CD4-positive, alpha-beta T cell treated with Interleukin-4 for 1 hour (primary cell): ENCODE measurements around the gene COL27A1.

Experiments
- DNase-seq, 2 donors: peaks; one replicate each; pipeline ENCODE4 v3.0.0-alpha.2; 2020 to 2022

The COL27A1 gene

DNA sequence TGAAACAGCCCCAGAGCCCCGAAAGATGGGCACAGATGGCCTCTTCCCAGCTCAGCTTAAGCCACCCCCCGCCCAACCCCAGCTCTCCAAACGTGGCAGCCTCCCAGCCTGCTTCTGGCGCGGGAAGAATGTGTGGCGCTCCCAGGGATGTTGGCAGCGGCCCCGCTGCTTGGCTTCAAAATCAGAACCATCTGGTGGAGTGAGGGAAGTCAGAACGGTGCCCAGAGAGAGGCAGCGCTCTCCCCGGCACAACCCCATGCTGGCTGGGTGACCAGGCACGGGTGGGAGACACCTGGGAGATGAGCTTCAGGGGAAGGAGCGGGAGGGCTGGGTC, 94.9 kb downstream of the COL27A1 start:
- DNase-seq = no peak

DNA sequence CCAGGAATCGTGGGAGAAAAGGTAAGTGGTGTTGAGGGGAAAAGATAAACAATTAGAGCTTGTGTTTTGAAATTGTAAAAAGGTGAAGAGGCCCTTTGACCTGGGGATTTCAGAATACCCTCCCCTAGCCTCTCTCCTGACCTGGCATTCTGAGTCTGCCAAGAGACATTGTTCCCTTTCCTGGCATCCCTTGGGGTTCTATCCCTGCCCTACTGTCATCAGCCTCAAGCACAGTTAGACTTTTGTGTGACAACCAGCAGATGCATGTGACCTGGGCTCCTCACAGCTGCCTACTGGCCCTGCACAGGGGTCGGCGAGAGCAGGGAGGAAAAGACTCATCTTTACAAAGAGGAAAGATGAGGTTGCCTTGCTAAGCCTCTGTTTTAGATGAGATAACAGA, 95.3 kb downstream of the COL27A1 start:
- no peak for DNase-seq

DNA sequence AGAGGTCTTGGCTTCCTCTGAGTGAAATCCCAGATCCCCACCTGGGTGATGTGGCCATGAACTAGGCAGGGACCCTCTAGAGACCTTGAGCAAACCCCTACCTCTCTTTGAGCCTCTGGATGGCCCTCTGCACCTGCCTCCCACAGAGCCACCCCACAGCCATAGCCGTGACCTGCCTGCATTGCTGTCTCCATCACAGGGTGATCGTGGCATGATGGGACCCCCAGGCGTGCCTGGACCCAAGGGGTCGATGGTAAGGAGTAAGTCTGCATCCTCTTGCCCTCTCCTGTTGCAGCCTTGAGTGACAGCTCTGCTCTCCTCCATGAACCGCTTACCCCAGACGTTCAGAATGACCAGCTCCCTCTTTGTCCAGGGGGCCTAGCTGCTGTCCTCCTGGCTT, 97.1 kb downstream of the COL27A1 start:
- DNase-seq = no peak

DNA sequence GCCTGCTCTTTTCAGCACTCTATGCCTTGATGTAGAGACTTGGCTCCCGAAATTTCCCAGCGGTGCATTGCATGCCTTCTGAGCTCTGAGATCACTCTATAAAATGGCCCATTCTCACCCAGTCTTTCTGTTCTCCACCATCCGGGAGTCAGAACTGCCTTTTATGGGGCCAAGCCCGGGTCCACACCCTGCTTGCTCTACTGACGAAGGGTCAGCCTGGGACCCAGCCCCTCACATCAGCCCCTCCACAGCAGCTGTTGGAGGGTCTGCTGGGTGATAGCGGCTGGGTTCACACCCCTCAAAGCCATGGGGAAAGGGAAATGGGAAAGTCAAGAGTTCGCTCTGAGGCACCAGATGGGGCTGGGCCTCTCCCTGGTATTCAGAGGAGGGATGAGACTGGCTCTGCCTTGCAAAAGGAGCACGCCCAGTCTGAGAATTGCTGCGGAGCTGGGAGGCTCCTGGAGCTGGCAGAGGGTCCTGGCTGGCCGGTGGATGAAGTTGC, 101.5 kb downstream of the COL27A1 start:
- DNase-seq = no peak

DNA sequence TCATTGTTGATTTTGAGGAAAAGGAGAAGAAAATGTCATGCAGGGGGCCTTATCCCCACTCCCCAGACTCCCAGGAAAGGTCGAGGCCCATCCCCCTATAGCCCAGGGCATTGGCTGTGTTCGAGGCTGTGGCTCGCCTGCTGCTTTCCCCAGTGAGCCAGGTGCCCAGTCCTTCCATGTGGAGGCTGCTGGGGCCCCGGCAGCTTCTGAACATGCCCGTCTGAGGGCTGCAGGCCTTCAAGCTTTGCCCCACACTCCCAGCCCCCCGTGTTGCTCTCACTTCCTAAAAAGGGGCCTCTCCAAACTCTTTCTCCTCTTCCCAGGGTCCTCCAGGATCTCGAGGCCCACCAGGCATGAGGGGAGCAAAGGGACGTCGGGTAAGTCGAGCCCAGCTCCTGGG, 102.9 kb downstream of the COL27A1 start:
- DNase-seq = no peak

DNA sequence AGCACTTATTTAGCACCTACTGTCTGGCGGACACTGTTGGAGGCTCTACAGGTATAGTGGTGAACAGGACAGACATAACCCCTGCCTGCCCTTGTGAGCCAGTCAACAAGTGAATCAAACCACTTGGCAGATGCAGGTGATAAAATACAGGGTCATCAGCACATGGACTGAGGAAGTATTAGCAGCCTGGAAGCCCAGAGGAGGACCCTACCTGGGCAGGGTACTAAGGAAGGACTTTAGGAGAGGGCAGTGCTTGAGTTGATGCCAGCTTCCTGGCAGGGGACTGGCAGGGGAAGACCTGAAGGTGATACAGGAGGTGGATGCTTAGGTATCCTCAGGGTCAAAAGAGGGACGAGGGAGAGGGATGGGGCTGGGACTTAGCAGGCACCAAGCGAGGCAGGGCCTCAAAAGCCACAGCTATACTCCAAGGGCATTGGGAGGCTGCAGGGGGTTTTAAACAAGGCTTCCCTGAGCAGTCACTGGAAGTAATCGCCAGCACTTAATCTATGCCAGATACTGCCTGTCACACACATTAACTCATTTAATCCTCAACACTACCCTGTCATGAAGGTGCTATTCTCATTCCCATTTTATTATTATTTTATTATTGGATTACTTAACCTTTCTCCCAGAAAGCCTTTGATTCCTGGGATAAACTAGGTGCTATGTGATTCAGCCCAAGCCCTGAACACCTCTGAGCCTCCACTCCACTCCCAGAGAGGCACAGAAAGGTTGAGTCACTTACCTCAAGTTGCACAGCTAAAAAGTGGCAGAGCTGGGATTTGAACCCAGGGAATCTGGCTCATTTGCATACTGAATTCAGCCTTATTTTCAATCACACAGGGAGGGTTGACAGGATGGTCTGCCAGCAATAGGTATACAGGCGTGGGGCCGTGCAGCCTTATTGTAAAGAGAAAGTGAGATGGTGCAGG, 103.8 kb downstream of the COL27A1 start:
- DNase-seq = no peak

DNA sequence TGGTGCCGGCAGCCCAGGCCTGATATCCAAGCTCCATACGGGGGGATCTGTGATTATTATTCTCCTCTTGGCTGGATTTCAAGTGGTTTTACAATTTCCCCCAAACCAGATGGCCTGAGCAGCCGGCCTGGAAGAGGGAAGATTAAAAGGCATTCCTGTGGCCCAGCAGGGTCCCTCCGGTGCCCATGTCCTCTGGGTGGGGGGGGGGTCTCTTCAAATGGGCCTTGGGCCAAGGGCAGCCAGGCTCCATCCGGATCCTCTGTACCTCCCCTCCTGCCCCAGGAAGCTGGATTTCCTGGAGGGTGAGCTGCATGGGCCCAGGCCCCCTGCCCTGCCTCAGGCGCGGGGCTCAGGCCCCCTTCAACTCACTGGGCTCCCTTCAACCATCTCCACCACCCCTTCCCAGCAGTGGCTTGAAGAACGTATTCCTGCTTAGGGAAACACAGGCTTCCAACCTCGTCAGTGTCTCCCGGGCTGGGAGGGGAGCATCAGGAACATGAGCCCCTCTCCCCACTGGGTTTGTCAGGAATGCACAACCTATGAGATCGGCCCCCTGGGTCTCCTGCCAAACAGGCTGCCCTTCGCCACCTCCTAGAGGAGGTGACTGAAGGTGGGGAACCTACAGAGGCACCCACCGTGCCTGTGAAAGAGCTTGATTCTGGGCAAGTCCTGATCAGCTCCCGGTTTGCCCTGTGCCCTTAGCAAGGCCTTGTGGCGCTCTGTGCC, 104.6 kb downstream of the COL27A1 start:
- DNase-seq = no peak

DNA sequence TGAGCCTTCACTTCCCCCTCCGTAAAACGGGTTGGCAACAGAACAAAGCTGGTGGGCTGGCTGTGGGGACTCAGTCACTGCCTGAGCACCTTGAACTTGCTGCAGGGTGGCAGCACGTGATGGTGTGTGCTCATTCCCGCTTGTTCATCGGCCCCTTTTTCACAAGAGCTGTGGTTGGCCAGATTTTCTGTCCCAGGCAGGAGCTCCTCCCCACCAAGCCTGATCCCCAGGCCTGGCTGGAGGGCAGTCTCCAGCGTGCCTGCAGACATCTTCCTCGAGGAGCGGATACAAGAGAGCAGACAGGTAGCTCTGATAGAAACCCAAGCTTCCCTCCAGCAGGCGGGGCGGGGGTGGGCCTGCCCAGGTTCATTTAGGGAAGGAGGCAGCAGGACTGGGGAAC, 105.7 kb downstream of the COL27A1 start:
- no peak for DNase-seq

DNA sequence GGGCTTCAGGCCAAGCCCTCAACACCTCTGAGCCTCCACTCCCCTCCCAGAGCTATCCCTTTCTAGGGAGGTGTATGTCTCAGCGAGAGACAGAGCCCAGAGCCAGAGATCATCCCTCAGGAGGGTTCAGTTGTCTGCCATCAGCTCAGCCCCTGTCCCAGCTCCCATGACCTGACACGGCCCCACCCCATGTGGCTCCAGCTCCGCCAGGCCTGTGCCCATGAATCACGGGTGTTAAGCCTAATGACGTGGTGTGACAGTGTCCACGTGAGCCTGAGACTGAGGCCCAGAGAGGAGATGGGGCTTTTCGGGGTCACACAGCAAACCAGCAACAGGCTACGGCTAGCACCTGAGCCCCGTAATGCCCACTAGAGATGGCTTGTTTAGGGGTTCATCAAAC, 106.7 kb downstream of the COL27A1 start:
- no peak for DNase-seq

DNA sequence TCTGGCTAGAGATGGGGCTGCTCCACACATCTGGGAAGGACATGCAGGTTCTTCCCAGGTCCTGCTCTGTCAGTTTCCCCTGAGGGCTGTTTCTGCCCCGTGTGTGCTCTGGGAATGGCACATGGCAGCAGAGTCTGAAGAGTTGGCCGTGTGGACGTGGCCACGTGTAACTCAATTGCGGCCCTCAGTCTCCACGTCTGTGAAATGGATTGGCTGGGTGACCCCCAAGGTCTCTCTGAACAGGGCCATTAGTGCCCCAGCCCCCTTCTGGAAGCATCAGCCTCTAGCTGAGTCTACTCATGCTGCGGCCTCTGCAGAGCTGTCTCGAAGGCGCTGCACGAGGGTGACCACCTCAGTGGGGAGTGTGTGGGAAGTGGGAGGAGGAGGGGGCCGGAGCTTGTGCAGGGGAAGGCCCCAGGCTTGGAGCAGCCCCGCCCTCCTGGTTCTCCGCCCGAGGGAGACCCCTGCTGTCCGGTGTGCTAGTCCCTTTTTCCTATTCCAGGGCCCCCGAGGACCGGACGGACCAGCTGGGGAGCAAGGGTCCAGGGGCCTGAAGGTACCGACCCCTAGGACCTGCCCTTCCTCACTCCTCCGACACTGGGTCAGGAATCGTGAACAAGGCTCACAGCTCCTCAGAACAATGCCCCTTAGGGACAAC, 108.6 kb downstream of the COL27A1 start:
- DNase-seq = no peak

DNA sequence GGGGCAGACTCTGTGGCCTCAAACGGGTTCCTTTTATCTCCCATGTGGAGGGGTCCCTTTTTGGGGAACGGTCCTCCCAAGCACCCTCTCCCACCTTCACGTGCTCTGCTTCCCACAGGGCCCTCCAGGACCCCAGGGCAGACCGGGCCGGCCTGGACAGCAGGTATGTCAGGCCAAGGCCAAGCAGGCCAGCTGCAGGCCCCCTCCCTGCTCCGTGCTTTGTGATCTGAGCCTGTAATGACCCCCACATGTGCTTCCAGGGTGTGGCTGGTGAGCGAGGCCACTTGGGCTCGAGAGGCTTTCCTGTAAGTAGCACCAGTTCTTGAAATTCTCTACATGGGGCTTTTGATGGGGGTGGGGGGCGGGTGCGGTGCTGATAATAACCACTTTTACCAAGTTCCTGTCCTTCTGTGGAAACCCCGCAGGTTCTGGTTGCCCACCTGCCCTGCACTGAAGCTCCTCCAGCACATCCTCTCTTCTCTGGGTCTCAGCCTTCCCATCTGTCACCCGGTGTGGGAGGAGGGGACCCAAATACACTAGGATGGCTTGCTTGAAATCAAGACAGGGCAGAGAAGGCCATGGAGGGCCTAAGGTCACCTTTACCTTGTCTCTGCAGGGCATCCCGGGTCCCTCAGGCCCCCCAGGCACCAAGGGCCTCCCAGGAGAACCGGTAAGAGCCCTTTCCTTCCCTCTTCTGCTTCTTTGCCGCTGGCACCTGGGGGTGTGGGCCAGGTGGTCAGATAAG, 109.6 kb downstream of the COL27A1 start:
- no peak for DNase-seq

DNA sequence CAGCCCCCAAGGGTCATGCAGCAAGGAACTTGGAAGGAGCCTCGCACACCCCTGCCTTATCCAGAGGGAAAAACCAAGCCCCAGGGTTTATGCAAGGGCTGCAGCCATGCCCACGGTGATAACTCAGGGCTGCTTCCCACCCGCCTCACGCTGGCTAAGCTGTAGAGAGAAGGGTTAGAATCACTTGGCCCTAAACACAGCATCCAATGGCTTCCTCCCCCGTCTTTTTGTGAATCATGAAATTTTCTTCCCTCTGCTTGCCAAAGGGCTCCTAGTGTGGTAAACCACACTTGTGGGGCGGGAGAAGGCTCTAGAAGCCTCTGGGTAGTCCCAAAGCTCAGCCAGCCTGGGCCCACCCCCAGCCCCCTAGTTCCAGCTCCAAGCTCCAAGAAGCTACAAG, 111.6 kb downstream of the COL27A1 start:
- no peak for DNase-seq

DNA sequence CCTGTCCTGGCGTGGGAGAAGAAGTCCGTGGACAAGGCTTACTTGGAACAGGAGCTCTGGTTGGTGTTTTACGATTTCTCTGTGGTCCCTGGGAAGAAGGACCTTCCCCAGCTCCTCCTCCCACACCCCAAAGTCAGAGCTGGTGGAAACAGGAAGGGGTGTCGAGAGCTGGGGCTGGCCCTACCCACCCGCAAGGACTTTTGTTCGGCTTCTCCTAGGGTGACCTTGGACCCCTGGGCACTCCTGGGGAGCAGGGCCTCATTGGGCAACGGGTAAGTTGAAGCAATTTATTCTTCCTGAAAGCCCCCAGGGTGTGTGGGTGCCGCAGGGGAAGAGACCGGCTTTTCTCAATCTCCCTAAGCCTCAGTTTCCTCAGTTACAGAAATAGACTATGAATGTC, 113.7 kb downstream of the COL27A1 start:
- no peak for DNase-seq

DNA sequence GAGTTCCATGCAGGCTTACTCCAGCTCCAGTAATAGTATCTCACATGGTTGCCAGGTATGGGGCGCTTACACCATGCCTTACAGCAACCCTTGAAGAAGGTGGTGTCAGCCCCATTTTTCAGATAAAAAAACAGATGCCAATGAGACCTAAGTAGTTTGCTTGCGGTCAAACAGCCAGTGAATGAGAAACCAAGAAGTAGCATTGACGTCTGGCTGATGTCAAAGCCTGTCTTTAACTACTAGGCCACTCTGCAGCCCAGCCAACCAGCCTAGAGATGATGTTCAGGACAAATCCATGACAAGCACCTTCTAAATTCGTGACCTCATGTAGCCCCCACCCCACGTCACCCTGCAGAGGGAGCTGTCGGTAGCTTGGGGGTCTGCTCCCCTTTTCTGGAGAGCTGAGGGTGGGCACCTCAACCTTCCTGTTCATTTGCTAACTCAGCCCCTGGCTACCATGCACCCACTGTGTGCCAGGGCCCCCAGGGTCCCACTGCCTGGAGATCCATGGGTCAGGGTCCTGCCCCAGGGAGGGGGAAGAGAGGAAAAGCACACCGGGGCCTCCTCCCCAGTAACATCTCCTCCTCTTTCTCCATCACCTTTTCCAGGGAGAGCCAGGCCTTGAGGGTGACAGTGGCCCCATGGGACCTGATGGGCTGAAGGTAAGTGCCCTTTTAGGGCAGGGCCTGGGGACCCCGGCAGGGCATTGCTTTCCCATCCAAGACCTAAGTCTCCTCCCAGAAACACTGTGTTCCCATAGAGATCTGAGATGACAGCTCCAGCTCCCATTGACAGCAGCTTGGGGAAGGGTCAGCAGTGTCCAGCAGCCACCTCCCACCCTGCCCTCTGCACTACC, 115.0 kb downstream of the COL27A1 start:
- DNase-seq = no peak

DNA sequence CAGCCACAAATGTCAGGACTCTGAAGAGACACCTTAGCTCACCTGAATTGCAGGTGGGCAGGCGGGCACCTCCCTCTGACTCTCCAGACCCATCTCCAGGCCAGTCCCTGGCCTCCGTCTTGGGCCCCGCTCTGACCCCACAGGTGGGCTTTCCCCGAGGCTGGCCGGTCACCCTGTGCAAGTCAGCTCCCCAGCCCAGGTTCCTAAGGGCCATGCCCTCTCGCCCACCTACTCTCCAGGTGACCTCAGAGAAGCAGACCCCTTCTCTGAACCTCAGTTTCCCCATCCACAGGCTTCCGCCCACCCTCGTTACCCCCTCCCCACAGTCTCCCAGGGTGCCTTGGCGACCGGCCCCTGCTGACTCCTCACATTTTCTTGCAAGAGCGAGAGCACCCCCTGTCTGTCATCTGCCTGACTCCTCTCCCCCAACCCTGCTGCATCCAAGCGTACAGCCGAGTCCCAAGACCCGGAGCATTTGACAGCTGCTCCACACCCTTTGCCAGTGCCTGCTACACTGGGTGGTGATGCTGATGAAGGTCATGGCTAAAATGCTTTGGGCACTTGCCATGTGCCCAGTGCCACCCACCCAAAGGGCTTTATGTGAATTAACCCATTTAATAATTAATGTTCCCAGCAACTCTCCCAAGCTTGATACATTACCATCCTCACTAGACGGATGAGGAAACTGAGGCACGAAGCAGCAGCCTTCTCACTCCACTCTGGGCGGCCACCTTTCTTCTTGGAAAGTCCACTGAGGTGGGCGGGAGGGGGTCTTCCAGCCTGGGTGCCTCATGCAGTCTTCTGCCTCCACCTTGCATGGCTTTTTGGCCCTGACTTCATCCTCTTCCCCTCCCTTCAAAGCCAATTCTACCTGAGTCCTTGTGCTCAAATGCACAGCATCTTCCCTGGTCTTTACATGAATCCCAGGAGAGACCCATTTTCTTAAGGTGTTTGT, 116.5 kb downstream of the COL27A1 start:
- no peak for DNase-seq

DNA sequence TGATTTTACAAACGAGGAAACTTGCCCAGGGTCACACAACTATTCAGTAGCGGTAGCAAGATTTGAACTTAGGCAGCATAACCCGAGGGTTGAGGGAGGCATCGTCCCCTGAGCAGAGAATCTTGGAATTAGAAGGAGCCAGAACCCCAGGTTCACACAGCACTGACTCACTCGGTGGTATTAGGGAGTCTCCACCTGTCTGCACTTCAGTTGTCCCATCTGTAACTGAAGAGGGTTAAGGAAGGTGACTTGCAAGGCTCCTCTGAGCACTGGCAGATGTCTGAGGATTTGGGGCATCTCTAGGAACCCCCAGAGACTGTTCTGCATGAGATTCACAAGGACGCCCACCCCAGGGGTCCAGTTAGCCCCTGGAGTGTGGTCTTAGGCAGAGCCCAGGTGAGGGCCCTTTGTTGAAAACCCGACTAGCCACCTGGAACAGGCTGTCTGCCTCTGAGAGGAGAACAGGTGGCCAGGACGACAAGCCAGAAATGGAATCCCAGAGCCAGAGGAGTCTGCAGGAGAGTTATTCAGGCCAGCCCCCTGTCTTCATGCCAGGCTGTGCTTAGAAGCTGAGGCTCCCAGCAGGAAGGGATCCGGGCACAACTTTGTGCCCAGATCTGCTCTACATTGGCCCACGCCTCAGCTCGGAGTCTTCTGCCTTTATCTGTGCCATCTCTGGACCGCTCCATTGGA, 117.5 kb downstream of the COL27A1 start:
- DNase-seq = no peak

DNA sequence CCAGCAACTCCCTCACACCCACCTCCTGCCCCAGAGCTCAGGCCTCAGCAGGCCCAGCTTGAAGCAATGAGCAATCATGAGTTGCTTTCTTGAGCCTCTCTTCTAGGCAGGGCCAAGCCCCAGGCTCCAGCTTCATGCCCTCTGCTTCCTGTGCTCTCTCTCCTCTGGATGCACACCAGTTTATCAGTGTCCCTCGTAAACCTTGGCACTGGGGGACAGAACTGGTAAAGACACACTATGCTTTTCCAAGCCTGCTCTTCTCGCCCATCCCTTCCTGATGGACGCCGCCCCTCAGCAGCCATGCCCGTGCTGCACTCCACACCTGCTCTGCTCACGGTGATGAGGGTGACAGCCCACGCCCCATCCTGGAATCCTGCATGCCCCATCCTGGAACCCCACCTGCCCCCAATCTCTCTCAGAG, 118.1 kb downstream of the COL27A1 start:
- DNase-seq = no peak

DNA sequence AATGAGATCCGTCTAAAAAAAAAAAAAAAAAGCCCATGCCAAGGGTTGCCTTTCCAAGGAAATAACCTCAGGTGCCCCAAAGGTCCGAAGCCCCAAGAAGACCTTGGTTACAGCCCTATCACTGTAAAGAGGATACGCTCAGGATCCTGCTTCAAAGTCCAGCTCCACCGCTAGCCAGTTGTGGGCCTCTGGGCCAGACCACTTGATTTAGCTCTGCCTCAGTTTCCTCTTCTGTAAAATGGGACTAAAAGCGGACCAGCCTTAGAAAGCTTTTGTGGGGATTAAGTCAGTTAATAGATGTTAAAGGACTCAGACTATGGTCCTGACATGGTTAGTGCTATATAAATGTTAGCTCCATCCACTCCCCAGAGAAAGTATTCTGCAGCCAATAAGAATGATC, 118.9 kb downstream of the COL27A1 start:
- DNase-seq = no peak

DNA sequence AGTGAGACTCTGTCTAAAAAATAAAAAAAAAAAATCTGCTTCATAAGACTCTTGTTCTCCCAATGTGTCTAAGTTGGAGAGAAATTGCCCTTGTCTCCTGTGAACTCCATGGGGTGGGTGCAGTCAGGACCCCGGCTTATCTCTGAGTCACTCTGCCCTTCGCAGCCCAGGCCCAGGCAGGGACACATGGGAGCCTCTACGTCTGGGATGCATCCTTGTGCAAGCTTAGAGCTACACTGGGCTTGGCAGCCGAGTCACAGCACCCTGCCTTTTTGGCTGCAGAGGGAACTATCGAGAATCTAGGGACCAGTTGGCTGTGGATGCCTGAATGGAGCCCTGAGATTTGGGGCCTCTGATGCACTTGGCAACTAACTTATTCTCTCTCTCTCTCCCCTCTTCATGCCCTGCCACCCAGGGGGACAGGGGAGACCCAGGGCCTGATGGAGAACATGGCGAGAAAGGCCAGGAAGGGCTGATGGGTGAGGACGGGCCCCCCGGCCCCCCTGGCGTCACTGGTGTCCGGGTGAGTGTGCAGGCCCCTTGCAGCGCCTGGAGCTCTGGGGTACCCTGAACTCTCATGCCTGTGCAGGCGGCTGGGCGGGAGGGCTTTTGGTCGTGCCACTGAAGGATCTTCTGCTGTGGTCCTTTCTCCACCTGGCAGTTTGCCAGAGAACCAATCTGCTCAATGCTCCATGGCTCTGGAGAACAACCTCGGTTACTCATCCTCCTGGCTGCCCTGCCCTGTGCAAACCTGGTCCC, 120.1 kb downstream of the COL27A1 start:
- DNase-seq = no peak
